GM12892 (cell line): ENCODE data around the gene FEZ2.

Experiments
- POLR2A ChIP-seq: IDR thresholded peaks from 2 replicates; pipeline ENCODE4 v1.6.1; 2011; ENCODE audit warnings: low read depth, low read length, control low read depth
- POLR2AphosphoS5 ChIP-seq: IDR thresholded peaks from 2 replicates; pipeline ENCODE4 v1.6.1; 2011; ENCODE audit warnings: low read depth, low read length, control low read depth
- TAF1 ChIP-seq: IDR thresholded peaks from 2 replicates; pipeline ENCODE4 v1.6.1; 2011; ENCODE audit warnings: low read depth, mild to moderate bottlenecking, control low read depth, low read length, borderline replicate concordance

DNA sequence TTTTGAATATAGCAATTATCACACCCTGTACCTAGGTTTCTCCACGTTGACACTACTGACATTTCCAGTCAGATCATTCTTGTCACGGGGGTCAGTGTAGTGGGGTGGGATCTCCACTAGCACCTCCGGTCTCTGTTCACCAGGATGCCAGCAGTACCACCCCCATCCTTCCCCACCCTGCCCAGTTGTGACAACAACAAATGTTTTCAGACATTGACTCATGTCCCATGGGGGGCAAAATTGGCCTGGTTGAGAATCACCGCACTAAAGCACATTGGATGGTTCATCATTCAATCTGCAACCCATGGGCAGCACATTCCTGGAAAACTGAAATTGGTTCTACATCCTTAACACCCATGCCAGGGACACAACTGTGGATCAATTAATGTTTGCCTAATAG, 32.3 kb downstream of the FEZ2 start:
- TF ChIP-seq POLR2AphosphoS5: no peak
- no peak for TF ChIP-seq POLR2A
- TF ChIP-seq TAF1: no peak
